ENCODE data around the gene KIAA0825. TPM values are rescaled to one million over a fixed set of nuclear protein-coding genes. Genes with fewer than 3 reads are reported as not detected.
A peak's percentile ranks its signal among the peaks of the same experiment; 100 is the strongest.

The KIAA0825 gene, protein sequence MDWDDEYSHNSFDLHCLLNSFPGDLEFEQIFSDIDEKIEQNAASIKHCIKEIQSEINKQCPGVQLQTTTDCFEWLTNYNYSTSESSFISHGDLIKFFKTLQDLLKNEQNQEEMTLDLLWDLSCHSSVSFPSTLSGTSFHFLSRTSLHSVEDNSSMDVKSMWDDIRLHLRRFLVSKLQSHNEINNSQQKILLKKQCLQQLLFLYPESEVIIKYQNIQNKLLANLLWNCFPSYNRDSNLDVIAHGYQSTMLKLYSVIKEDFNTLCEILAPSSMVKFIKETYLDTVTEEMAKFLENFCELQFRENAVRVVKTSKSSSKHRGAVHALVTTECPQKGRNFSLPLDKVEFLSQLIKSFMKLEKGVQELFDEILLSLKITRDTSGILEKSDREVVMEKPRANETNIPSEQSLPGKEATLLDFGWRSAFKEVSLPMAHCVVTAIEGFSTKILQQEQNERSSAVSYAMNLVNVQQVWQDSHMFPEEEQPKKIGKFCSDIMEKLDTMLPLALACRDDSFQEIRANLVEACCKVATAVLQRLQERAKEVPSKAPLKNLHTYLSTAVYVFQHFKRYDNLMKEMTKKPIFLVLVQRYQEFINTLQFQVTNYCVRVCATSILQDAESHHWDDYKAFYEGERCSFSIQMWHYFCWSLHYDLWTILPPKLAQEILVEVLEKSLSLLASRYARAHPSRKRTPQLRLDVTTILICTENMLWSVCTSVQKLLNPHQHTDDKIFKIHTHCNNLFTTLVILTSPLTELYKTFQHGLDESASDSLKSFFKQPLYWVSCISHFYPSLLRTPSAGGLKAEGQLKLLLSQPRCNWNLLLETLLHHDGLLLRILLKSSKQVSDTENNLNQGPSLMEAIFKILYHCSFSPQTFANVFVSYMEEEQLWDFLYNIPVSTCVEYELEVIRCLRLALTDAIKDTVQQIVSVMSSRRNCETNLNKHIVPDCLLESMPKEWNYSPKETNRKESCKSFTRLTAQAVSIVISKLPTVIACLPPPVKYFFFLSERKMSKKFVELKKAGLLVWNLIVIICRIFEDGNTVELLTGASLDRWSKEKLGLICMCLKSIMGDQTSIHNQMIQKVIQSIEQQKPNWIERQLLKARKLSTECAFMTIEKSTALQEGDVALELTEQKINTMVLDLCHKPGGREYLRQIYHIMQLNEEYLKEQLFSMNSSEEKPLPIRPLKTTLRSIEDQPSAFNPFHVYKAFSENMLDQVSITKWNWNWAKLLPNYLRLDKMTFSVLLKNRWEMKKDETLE (N-terminal part only)
- total RNA-seq (10 to 100 TPM in 1 of 5 donors, 1 to 10 TPM in 3, under 1 TPM in 1; 0.29 to 15.6 (median 4.9) TPM), polyA plus RNA-seq (under 1 TPM; 0.37 to 0.61 (median 0.55) TPM)
- long read RNA-seq, donor 1, result 0 reads
- long read RNA-seq, donor 2, result 0 reads
- long read RNA-seq, donor 3, result 0 reads
- long read RNA-seq, donor 4, result 0 reads
- long read RNA-seq, donor 5, result 0 reads
- long read RNA-seq, donor 6, partial matches to known transcripts, result 6 of 13 reads
- long read RNA-seq, donor 6, other reads (novel, unspliced or antisense), result 6 of 13 reads
- long read RNA-seq, donor 7, partial matches to known transcripts, result 0 of 1 reads
- long read RNA-seq, donor 7, other reads (novel, unspliced or antisense), result 0 of 1 reads
- long read RNA-seq, donor 8, partial matches to known transcripts, result 0 of 1 reads
- long read RNA-seq, donor 8, other reads (novel, unspliced or antisense), result 0 of 1 reads
- long read RNA-seq, donor 9, result 0 reads
- long read RNA-seq, donor 10, result 0 reads

DNA sequence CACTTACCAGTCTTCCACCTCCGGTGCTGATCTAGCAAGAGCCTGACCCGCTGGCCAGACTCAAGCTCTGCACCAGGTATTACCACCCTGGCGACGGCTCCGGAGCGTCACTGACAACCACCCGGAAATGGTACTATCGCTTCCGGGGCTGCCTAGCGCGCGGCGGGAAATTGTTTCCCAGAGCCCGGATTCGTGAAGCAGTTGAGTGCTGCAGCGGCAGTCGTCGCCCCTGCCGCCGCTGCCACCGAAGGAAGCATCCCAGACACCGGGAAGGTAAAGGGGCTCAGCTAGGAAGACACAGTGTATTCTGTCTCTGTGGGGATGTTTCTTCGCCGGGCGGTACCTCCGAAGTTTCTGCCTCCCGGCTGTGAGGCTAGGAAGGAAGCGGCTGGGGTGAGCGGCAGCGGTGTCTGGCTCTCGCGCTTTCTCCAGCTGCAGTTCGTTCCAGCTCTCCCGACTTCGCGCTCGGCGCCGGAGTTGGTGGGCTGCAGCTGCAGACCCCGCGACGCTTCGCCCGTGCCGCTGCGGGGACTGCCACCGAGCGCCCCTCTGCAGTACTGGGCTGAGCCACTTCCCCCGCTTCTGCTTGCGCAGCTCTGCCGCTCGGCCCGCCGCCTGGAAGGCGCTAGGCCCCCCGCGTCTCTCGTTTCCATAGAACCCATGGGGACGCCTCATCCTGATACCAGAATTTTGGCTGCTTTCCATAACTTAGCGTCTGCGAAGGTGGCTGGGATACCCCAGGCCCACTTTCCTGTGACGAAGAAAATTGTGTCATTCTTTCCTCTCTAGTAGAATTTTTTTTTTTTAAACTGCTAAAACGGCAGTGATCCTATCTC lies at the start of gene KIAA0825, which contains the start of gene SLF1:
Gene KIAA0825 (minus strand): TSS at position 112 of the 836 bp plus-strand sequence. CDS start 81,478 bp downstream, outside the sequence.
Gene SLF1 (plus strand): TSS at position 177 of the 836 bp plus-strand sequence. CDS start 10,142 bp downstream, outside the sequence.
- peak within 1 kb of the TSS; percentile 68 to 87 (median 83) for H3K27ac ChIP-seq
- no peaks in the 10 kb centered on the region for H3K27me3 ChIP-seq
- H3K4me3 ChIP-seq, result peak within 1 kb of the TSS; percentile 70 to 97 (median 84)
- TF ChIP-seq, protein P1, sequence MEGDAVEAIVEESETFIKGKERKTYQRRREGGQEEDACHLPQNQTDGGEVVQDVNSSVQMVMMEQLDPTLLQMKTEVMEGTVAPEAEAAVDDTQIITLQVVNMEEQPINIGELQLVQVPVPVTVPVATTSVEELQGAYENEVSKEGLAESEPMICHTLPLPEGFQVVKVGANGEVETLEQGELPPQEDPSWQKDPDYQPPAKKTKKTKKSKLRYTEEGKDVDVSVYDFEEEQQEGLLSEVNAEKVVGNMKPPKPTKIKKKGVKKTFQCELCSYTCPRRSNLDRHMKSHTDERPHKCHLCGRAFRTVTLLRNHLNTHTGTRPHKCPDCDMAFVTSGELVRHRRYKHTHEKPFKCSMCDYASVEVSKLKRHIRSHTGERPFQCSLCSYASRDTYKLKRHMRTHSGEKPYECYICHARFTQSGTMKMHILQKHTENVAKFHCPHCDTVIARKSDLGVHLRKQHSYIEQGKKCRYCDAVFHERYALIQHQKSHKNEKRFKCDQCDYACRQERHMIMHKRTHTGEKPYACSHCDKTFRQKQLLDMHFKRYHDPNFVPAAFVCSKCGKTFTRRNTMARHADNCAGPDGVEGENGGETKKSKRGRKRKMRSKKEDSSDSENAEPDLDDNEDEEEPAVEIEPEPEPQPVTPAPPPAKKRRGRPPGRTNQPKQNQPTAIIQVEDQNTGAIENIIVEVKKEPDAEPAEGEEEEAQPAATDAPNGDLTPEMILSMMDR (IDR thresholded peaks at IDR 0.05), result peak in 1 of 7 experiments; percentile 18
- TF ChIP-seq POLR2AphosphoS5 (IDR thresholded peaks at IDR 0.05), result peak; percentile 35 to 72 (median 64)
- TF ChIP-seq POLR2A (IDR thresholded peaks at IDR 0.05), result no peak
- TF ChIP-seq EP300 (IDR thresholded peaks at IDR 0.05), result no peak
- peak; percentile 90 to 97 for DNase-seq
- H3K4me1 ChIP-seq, result peaks cover 6 to 41% (median 20%) of the 10 kb centered on the region in 4 donors
- intact Hi-C loops (cut with DNase I; ENCODE audit: low total_unique reads), result no loop called here
- 0 to 1% (median 0%) methylated on average over 37 to 63 of the region's 63 CpGs for WGBS, 5 donors
- H3K9me3 ChIP-seq, result no peaks in the 10 kb centered on the region
- no peaks in the 10 kb centered on the region for H3K36me3 ChIP-seq

DNA sequence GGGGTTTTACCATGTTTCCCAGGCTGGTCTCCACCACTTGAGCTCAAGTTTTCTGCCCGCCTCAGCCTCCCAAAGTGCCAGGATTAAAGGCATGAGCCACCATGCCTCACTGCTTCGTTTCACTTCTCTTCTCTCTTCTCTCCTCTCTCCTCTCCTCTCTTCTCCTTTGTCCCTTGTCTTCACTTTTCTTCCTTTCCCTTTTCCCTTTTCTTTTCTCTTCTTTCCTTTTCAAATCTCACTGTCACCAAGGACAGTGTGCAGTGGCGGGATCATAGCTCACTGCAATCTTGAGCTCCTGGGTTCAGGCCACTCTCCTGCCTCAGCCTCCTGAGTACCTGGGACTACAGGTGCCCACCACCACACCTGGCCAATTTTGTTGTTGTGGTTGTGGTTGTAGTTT lies 49.5 kb upstream of the KIAA0825 start:
- no peak overlapping the region for H3K4me3 ChIP-seq
- no peaks in the 10 kb centered on the region for H3K9me3 ChIP-seq
- H3K4me1 ChIP-seq, result no peaks in the 10 kb centered on the region
- intact Hi-C loops (cut with DNase I; ENCODE audit: low total_unique reads), result no loop called here
- TF ChIP-seq POLR2AphosphoS5 (IDR thresholded peaks at IDR 0.05) (no peak), EP300 (IDR thresholded peaks at IDR 0.05) (no peak), POLR2A (IDR thresholded peaks at IDR 0.05) (no peak)
- TF ChIP-seq, protein P1 (IDR thresholded peaks at IDR 0.05), result no peak
- peaks cover 0 to 33% (median 26%) of the 10 kb centered on the region in 4 donors for H3K36me3 ChIP-seq
- H3K27me3 ChIP-seq, result no peaks in the 10 kb centered on the region
- no peak overlapping the region for H3K27ac ChIP-seq
- DNase-seq, result no peak
- WGBS, 5 donors, result 74 to 100% (median 97%) methylated on average over 3 of the region's 3 CpGs

DNA sequence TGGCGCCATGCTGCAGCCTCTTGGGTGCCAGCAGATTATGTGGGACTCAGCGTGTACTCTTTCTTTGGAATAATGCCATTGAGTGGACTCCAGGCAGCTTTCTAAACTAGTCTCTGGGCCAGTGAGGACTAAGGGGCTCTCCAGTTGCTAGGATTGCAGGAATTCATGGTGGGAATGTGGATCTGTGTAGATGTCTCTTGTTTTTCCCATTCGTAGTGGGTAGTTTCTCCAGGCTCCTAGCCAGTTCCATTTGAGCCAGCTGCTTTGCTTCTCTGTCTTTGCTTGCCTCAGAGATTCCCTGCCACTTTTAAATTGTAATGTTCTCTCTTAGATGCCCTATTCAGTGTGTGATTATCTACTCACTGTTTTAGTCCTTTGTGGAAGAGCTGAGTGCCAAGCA lies 42.7 kb upstream of the KIAA0825 start:
- H3K4me1 ChIP-seq, result no peaks in the 10 kb centered on the region
- no peak for DNase-seq
- no peaks in the 10 kb centered on the region for H3K27me3 ChIP-seq
- intact Hi-C loops (cut with DNase I; ENCODE audit: low total_unique reads), result loop anchor here (2.0 kb wide), 1 partner anchor 58 kb away; no protein-coding TSS in a partner anchor
- no peak overlapping the region for H3K27ac ChIP-seq
- 89 to 96% (median 92%) methylated on average over 3 of the region's 3 CpGs for WGBS, 5 donors
- no peak overlapping the region for H3K4me3 ChIP-seq
- peaks cover 0 to 53% (median 30%) of the 10 kb centered on the region in 4 donors for H3K36me3 ChIP-seq
- TF ChIP-seq, protein P1 (IDR thresholded peaks at IDR 0.05), result no peak
- TF ChIP-seq POLR2A (IDR thresholded peaks at IDR 0.05), result no peak
- no peak for TF ChIP-seq POLR2AphosphoS5 (IDR thresholded peaks at IDR 0.05)
- no peak for TF ChIP-seq EP300 (IDR thresholded peaks at IDR 0.05)
- peaks cover 0 to 15% (median 2%) of the 10 kb centered on the region in 4 donors for H3K9me3 ChIP-seq
